Stimulated activated CD8-positive, alpha-beta memory T cell treated with anti-CD3 and anti-CD28 coated beads, Interleukin-4, amount 100 ng/mL, for 48 hours (primary cell): ENCODE results near the gene DCUN1D2.
"Not testable (repeated sequence)": the region's sequence is repeated elsewhere in the genome, so short reads cannot be mapped to it uniquely, and the experiment has no call there.

Source experiments
- DNase-seq: peaks from one replicate; pipeline ENCODE4 v3.0.0-alpha.2; 2020

DCUN1D2 gene

GRCh38 chr13:113489171-113489548, 1.4 kb downstream of the DCUN1D2 start:
- no peak for DNase-seq

- no peak for DNase-seq
Observed at GRCh38 chr13:113488283-113488682, 2.2 kb downstream of the DCUN1D2 start.

GRCh38 chr13:113486698-113487097, 3.8 kb downstream of the DCUN1D2 start:
- no peak for DNase-seq

- no peak for DNase-seq
Observed at GRCh38 chr13:113485545-113485944, 5.0 kb downstream of the DCUN1D2 start.

- DNase-seq: no peak
Observed at GRCh38 chr13:113483504-113484293, 6.8 kb downstream of the DCUN1D2 start.

- no peak for DNase-seq
Observed at GRCh38 chr13:113483081-113483480, 7.4 kb downstream of the DCUN1D2 start.

GRCh38 chr13:113479179-113479578, 11.3 kb downstream of the DCUN1D2 start:
- no peak for DNase-seq

- DNase-seq: no peak
Observed at GRCh38 chr13:113477724-113478123, 12.8 kb downstream of the DCUN1D2 start.

- no peak for DNase-seq
Observed at GRCh38 chr13:113476811-113477210, 13.7 kb downstream of the DCUN1D2 start.

GRCh38 chr13:113475911-113476310, 14.6 kb downstream of the DCUN1D2 start:
- DNase-seq: no peak

- no peak for DNase-seq
Observed at GRCh38 chr13:113475280-113475679, 15.2 kb downstream of the DCUN1D2 start.

GRCh38 chr13:113474179-113474578, 16.3 kb downstream of the DCUN1D2 start:
- DNase-seq: no peak

GRCh38 chr13:113472355-113473025, 18.0 kb downstream of the DCUN1D2 start:
- DNase-seq: no peak

GRCh38 chr13:113471844-113472243, 18.7 kb downstream of the DCUN1D2 start:
- DNase-seq: no peak

- not testable (repeated sequence) for DNase-seq
Observed at GRCh38 chr13:113470635-113471163, 19.8 kb downstream of the DCUN1D2 start.

- DNase-seq: no peak
Observed at GRCh38 chr13:113470073-113470472, 20.4 kb downstream of the DCUN1D2 start.

GRCh38 chr13:113469582-113469981, 20.9 kb downstream of the DCUN1D2 start:
- no peak for DNase-seq

GRCh38 chr13:113468472-113469201, 21.9 kb downstream of the DCUN1D2 start:
- DNase-seq: no peak

- DNase-seq: no peak
Observed at GRCh38 chr13:113468029-113468428, 22.5 kb downstream of the DCUN1D2 start.

GRCh38 chr13:113466383-113466782, 24.1 kb downstream of the DCUN1D2 start:
- DNase-seq: no peak

GRCh38 chr13:113465300-113465699, 25.2 kb downstream of the DCUN1D2 start:
- no peak for DNase-seq

- no peak for DNase-seq
Observed at GRCh38 chr13:113464476-113464875, 26.0 kb downstream of the DCUN1D2 start.

GRCh38 chr13:113461022-113461751, 29.3 kb downstream of the DCUN1D2 start:
- no peak for DNase-seq
